Neutrophil (primary cell): Measurements from ENCODE around the gene KCNA3.

Source experiments
- H3K27ac ChIP-seq: fragments of 200-600 bp; sonication (generic); 2 replicates; pipeline ENCODE4 v1.5.1; 2016; ENCODE audit warnings: mild to moderate bottlenecking, moderate library complexity
- H3K27me3 ChIP-seq: fragments of 200-600 bp; sonication (generic); 2 replicates; pipeline ENCODE4 v1.6.0; 2016; ENCODE audit warnings: mild to moderate bottlenecking
- H3K36me3 ChIP-seq: fragments of 200-600 bp; sonication (generic); 2 replicates; pipeline ENCODE4 v1.5.1; 2017
- H3K4me1 ChIP-seq, 2 experiments: fragments of 200-600 bp in 1 of 2; sonication (generic) in 1 of 2; 1 replicate in 1 of 2; 2 replicates in 1 of 2; pipeline versions ENCODE4 v1.5.1 to v1.6.1; 2013 to 2016; ENCODE audit warnings: low read depth in 1 of 2, low read length in 1 of 2, mild to moderate bottlenecking in 1 of 2, moderate library complexity in 1 of 2; ENCODE audit not compliant: control insufficient read depth in 1 of 2, insufficient read depth in 1 of 2
- H3K4me3 ChIP-seq, 2 experiments: fragments of 200-600 bp in 1 of 2; sonication (generic) in 1 of 2; 1 replicate in 1 of 2; 2 replicates in 1 of 2; pipeline ENCODE4 v1.5.1; 2013 to 2016; ENCODE audit warnings: low read depth in 1 of 2, low read length in 1 of 2, mild to moderate bottlenecking in 1 of 2, moderate library complexity in 1 of 2
- H3K9me3 ChIP-seq: fragments of 200-600 bp; sonication (generic); 2 replicates; pipeline ENCODE4 v1.5.1; 2016
- CTCF ChIP-seq: fragments of 200-600 bp; sonication (generic); IDR thresholded peaks from 2 replicates; pipeline ENCODE4 v1.5.1; 2016; ENCODE audit warnings: antibody characterized with exemption

The KCNA3 gene

GRCh38 chr1:110706621-110707020, 31.9 kb upstream of the KCNA3 start:
- Histone ChIP-seq H3K4me3 (no peak overlapping the region), H3K36me3 (no peaks in the 10 kb centered on the region), H3K9me3 (no peaks in the 10 kb centered on the region), H3K4me1 (peaks cover 0 to 3% of the 10 kb centered on the region in 2 experiments), H3K27me3 (no peaks in the 10 kb centered on the region), H3K27ac (no peak overlapping the region)
- no peak for TF ChIP-seq CTCF

- Histone ChIP-seq H3K4me1 (no peaks in the 10 kb centered on the region), H3K27ac (no peak overlapping the region), H3K9me3 (no peaks in the 10 kb centered on the region), H3K27me3 (no peaks in the 10 kb centered on the region), H3K4me3 (no peak overlapping the region), H3K36me3 (no peaks in the 10 kb centered on the region)
- no peak for TF ChIP-seq CTCF
These were observed 27.5 kb upstream of the KCNA3 start for GRCh38 chr1:110702260-110702659.

GRCh38 chr1:110700767-110701166, 26.0 kb upstream of the KCNA3 start:
- Histone ChIP-seq H3K36me3 (no peaks in the 10 kb centered on the region), H3K27me3 (no peaks in the 10 kb centered on the region), H3K27ac (no peak overlapping the region), H3K9me3 (no peaks in the 10 kb centered on the region), H3K4me1 (no peaks in the 10 kb centered on the region), H3K4me3 (no peak overlapping the region)
- no peak for TF ChIP-seq CTCF

GRCh38 chr1:110697606-110698005, 22.9 kb upstream of the KCNA3 start:
- TF ChIP-seq CTCF, result no peak
- H3K9me3 ChIP-seq, result no peaks in the 10 kb centered on the region
- peaks cover 5% of the 10 kb centered on the region for H3K27me3 ChIP-seq
- H3K4me3 ChIP-seq, result no peak overlapping the region
- no peaks in the 10 kb centered on the region for H3K36me3 ChIP-seq
- H3K4me1 ChIP-seq, result no peaks in the 10 kb centered on the region
- H3K27ac ChIP-seq, result no peak overlapping the region

GRCh38 chr1:110696818-110697217, 22.1 kb upstream of the KCNA3 start:
- H3K4me1 ChIP-seq, result no peaks in the 10 kb centered on the region
- no peaks in the 10 kb centered on the region for H3K9me3 ChIP-seq
- H3K27ac ChIP-seq, result no peak overlapping the region
- H3K36me3 ChIP-seq, result no peaks in the 10 kb centered on the region
- TF ChIP-seq CTCF, result no peak
- no peak overlapping the region for H3K4me3 ChIP-seq
- peaks cover 12% of the 10 kb centered on the region for H3K27me3 ChIP-seq
